Esophagus muscularis mucosa (tissue), 4 donors: ENCODE results near the gene AKT3. TPM values are rescaled to one million over a fixed set of nuclear protein-coding genes. Genes with fewer than 3 reads are reported as not detected.
"Not testable (repeated sequence)": the region's sequence is repeated elsewhere in the genome, so short reads cannot be mapped to it uniquely, and the experiment has no call there.

ENCODE experiments used
- DNase-seq: peaks from one replicate; pipeline ENCODE4 v3.0.0-alpha.2; 2017; ENCODE audit errors: extremely low spot score
- H3K27ac ChIP-seq, 4 donors: fragments of 200-600 bp; sonication (generic); replicated peaks in 1 of 4; 1 replicate in 3 of 4; 2 replicates in 1 of 4; pipeline ENCODE4 v1.5.1; 2016 to 2019; ENCODE audit warnings: mild to moderate bottlenecking in 1 of 4
- H3K27me3 ChIP-seq, 4 donors: fragments of 200-600 bp; sonication (generic); one replicate each; pipeline versions ENCODE4 v1.5.1 to v1.6.0; 2016 to 2019
- H3K36me3 ChIP-seq, 4 donors: fragments of 200-600 bp; sonication (generic); one replicate each; pipeline ENCODE4 v1.5.1; 2016 to 2019
- H3K4me1 ChIP-seq, 4 donors: fragments of 200-600 bp; sonication (generic); one replicate each; pipeline ENCODE4 v1.5.1; 2016 to 2019
- H3K4me3 ChIP-seq, 4 donors: fragments of 200-600 bp; sonication (generic); 1 replicate in 2 of 4; 2 replicates in 2 of 4; pipeline ENCODE4 v1.5.1; 2016 to 2019; ENCODE audit warnings: mild to moderate bottlenecking in 4 of 4, moderate library complexity in 1 of 4
- H3K9me3 ChIP-seq, 4 donors: fragments of 200-600 bp; sonication (generic); 1 replicate in 3 of 4; 2 replicates in 1 of 4; pipeline ENCODE4 v1.5.1; 2016 to 2019
- CTCF ChIP-seq, 3 experiments: fragments of 200-600 bp in 2 of 3; fragments of 450-650 bp in 1 of 3; sonication (generic) in 2 of 3; IDR thresholded peaks; one replicate each; pipeline ENCODE4 v1.5.1; 2017 to 2019; ENCODE audit warnings: antibody characterized with exemption in 3 of 3, mild to moderate bottlenecking in 2 of 3, moderate library complexity in 1 of 3
- EP300 ChIP-seq: sonication (generic); formaldehyde crosslinking; IDR thresholded peaks from one replicate; pipeline ENCODE4 v1.6.1; 2017; ENCODE audit warnings: antibody characterized with exemption
- POLR2A ChIP-seq: fragments of 450-650 bp; IDR thresholded peaks from one replicate; pipeline ENCODE4 v1.6.1; 2017; ENCODE audit warnings: antibody characterized with exemption, moderate library complexity, mild to moderate bottlenecking, low read depth
- POLR2AphosphoS5 ChIP-seq, 2 donors: sonication (generic); formaldehyde crosslinking; IDR thresholded peaks; one replicate each; pipeline ENCODE4 v1.6.1; 2017; ENCODE audit warnings: antibody characterized with exemption in 2 of 2
- WGBS: methylation state at CpG from one replicate; pipeline ENCODE4 v1.1.5; 2018; 5-methylcytosine and 5-hydroxymethylcytosine counted together
- intact Hi-C: fragments of 100-400 bp; cut with DNase I; formaldehyde crosslinking; loops from one replicate; pipeline ENCODE4 v1.15.1; 2023
- total RNA-seq, 4 donors: library from RNA; depleted of rRNA; stranded (reverse); fragments of >200 nt; gene quantifications; one replicate each; pipeline versions ENCODE4 v1.1.0 to v1.2.1, GENCODE V29; 2016

AKT3 gene
- total RNA-seq, 4 donors from 2014 or later = 63.9 to 104 (median 74.2) TPM

GRCh38 chr1:243885806-243886205 is 35.8 kb upstream of the AKT3 start:
- H3K4me3 ChIP-seq = no peak overlapping the region
- H3K27ac ChIP-seq = no peak overlapping the region
- 58% methylated on average over 1 of the region's 1 CpG for WGBS
- no peaks in the 10 kb centered on the region for H3K9me3 ChIP-seq
- no peak for DNase-seq
- intact Hi-C loops = no loop called here
- no peaks in the 10 kb centered on the region for H3K27me3 ChIP-seq
- no peaks in the 10 kb centered on the region for H3K4me1 ChIP-seq
- no peak for TF ChIP-seq EP300
- no peak for TF ChIP-seq POLR2AphosphoS5 (IDR thresholded peaks at IDR 0.05)
- TF ChIP-seq POLR2A = no peak
- no peak for TF ChIP-seq CTCF (IDR thresholded peaks at IDR 0.05)
- H3K36me3 ChIP-seq = no peaks in the 10 kb centered on the region

GRCh38 chr1:243884603-243885002 is 34.6 kb upstream of the AKT3 start:
- intact Hi-C loops = no loop called here
- no peaks in the 10 kb centered on the region for H3K27me3 ChIP-seq
- TF ChIP-seq EP300 (no peak), POLR2A (no peak), POLR2AphosphoS5 (IDR thresholded peaks at IDR 0.05) (no peak), CTCF (IDR thresholded peaks at IDR 0.05) (no peak)
- no peaks in the 10 kb centered on the region for H3K9me3 ChIP-seq
- no peaks in the 10 kb centered on the region for H3K4me1 ChIP-seq
- no peaks in the 10 kb centered on the region for H3K36me3 ChIP-seq
- 61% methylated on average over 5 of the region's 5 CpGs for WGBS
- no peak overlapping the region for H3K27ac ChIP-seq
- DNase-seq = no peak
- H3K4me3 ChIP-seq = no peak overlapping the region

- intact Hi-C loops = no loop called here
These were observed 33.5 kb upstream of the AKT3 start for GRCh38 chr1:243883551-243883950.

GRCh38 chr1:243882276-243882675 is 32.2 kb upstream of the AKT3 start:
- no peaks in the 10 kb centered on the region for H3K27me3 ChIP-seq
- H3K36me3 ChIP-seq = no peaks in the 10 kb centered on the region
- intact Hi-C loops = no loop called here
- H3K4me1 ChIP-seq = no peaks in the 10 kb centered on the region
- no peak overlapping the region for H3K27ac ChIP-seq
- 89% methylated on average over 3 of the region's 3 CpGs for WGBS
- DNase-seq = no peak
- no peaks in the 10 kb centered on the region for H3K9me3 ChIP-seq
- no peak overlapping the region for H3K4me3 ChIP-seq
- TF ChIP-seq POLR2AphosphoS5 (IDR thresholded peaks at IDR 0.05) (no peak), EP300 (no peak), CTCF (IDR thresholded peaks at IDR 0.05) (no peak), POLR2A (no peak)

More at GRCh38 chr1:243883551-243883950, 33.5 kb upstream of the AKT3 start:
- no peak for DNase-seq
- no peak overlapping the region for H3K27ac ChIP-seq
- WGBS = 92% methylated on average over 2 of the region's 2 CpGs
- H3K27me3 ChIP-seq = no peaks in the 10 kb centered on the region
- no peaks in the 10 kb centered on the region for H3K36me3 ChIP-seq
- H3K9me3 ChIP-seq = no peaks in the 10 kb centered on the region
- TF ChIP-seq EP300 = no peak
- TF ChIP-seq POLR2AphosphoS5 (IDR thresholded peaks at IDR 0.05) = no peak
- TF ChIP-seq POLR2A = no peak
- no peak for TF ChIP-seq CTCF (IDR thresholded peaks at IDR 0.05)
- H3K4me3 ChIP-seq = no peak overlapping the region
- H3K4me1 ChIP-seq = no peaks in the 10 kb centered on the region

GRCh38 chr1:243877058-243877457 is 27.0 kb upstream of the AKT3 start:
- DNase-seq, H3K27ac ChIP-seq, H3K36me3 ChIP-seq, H3K4me3 ChIP-seq, H3K27me3 ChIP-seq, intact Hi-C loops, H3K4me1 ChIP-seq: not testable (repeated sequence)
- WGBS = 87% methylated on average over 3 of the region's 3 CpGs
- peaks cover 0 to 14% (median 11%) of the 10 kb centered on the region in 4 donors for H3K9me3 ChIP-seq
